OCI-LY1 (cell line): Measurements from ENCODE around the gene SLC26A11.

Experiments
- EZH2 ChIP-seq: fragments of 200-600 bp; sonication (generic), shearing (Covaris generic); IDR thresholded peaks from 2 replicates; pipeline ENCODE4 v1.8.0; 2017; ENCODE audit warnings: borderline replicate concordance, mixed run types, mild to moderate bottlenecking, antibody characterized with exemption, low read length, moderate library complexity, mixed read lengths
- TF ChIP-seq, protein P1 (sequence below): fragments of 200-600 bp; sonication (generic), shearing (Covaris generic); IDR thresholded peaks from 2 replicates; pipeline ENCODE4 v1.5.1; 2017; ENCODE audit warnings: mild to moderate bottlenecking, antibody characterized with exemption, low read length, moderate library complexity, mixed read lengths

DNA sequence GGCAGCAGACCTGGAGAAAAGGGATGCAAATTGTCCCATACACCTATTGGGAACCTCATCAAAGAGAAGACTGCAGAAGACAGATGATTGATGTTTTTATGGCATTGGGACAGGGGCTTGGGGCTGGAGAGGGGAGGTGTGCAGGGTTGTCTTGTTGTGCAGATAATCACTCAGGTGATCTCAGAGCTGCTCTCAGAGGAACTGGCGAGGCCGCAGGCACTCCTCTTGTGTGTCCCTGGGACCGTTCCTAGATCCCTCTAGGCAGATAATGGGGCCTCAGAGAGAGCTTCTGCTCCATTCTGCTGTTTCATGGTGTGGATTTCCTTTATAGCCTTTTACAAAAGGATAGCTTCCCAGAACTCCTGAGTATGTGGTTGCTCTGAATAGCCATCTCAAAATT, 42.1 kb downstream of the SLC26A11 start:
- TF ChIP-seq, protein P1, sequence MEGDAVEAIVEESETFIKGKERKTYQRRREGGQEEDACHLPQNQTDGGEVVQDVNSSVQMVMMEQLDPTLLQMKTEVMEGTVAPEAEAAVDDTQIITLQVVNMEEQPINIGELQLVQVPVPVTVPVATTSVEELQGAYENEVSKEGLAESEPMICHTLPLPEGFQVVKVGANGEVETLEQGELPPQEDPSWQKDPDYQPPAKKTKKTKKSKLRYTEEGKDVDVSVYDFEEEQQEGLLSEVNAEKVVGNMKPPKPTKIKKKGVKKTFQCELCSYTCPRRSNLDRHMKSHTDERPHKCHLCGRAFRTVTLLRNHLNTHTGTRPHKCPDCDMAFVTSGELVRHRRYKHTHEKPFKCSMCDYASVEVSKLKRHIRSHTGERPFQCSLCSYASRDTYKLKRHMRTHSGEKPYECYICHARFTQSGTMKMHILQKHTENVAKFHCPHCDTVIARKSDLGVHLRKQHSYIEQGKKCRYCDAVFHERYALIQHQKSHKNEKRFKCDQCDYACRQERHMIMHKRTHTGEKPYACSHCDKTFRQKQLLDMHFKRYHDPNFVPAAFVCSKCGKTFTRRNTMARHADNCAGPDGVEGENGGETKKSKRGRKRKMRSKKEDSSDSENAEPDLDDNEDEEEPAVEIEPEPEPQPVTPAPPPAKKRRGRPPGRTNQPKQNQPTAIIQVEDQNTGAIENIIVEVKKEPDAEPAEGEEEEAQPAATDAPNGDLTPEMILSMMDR: no peak
- no peak for TF ChIP-seq EZH2
